Pancreas (tissue), 10 donors: ENCODE data around the gene CDKAL1. TPM values are rescaled to one million over a fixed set of nuclear protein-coding genes. Genes with fewer than 3 reads are reported as not detected.

Source experiments
- ATAC-seq, 4 donors: fragments of 200-7000 bp; cut with Tn5 transposase; one replicate each; pipeline versions ENCODE4 v1.8.0 to v1.9.1; 2020; ENCODE audit warnings: mild to moderate bottlenecking in 4 of 4, moderate library complexity in 4 of 4
- DNase-seq, 6 donors: peaks; one replicate each; pipeline ENCODE4 v3.0.0-alpha.2; 2020
- FAIRE-seq: peaks from 2 replicates; lab custom pipeline; 2012; peaks lifted over from hg19 to GRCh38; lab: Jason Lieb, UNC
- H3K27ac ChIP-seq, 4 donors: fragments of 200-600 bp; sonication (generic); 1 replicate in 3 of 4; 2 replicates in 1 of 4; pipeline versions ENCODE4 v1.5.0 to v1.8.0; 2020
- H3K27me3 ChIP-seq, 4 donors: fragments of 200-600 bp; one replicate each; pipeline ENCODE4 v1.8.0; 2021
- H3K36me3 ChIP-seq, 3 donors: fragments of 200-600 bp; sonication (generic) in 1 of 3; one replicate each; pipeline versions ENCODE4 v1.5.0 to v1.8.0; 2020 to 2021
- H3K4me1 ChIP-seq, 3 donors: fragments of 200-600 bp; one replicate each; pipeline ENCODE4 v1.8.0; 2021
- H3K4me3 ChIP-seq, 4 donors: fragments of 200-600 bp; sonication (generic) in 2 of 4; one replicate each; pipeline versions ENCODE4 v1.5.0 to v1.8.0; 2020 to 2021
- H3K9me3 ChIP-seq, 4 donors: fragments of 200-600 bp; one replicate each; pipeline ENCODE4 v1.8.0; 2021
- CTCF ChIP-seq, 4 donors: fragments of 200-600 bp; sonication (generic) in 3 of 4; IDR thresholded peaks; one replicate each; pipeline versions ENCODE4 v1.5.0 to v1.8.0; 2021; ENCODE audit warnings: antibody characterized with exemption in 4 of 4
- WGBS, 2 donors: extraction: QIAGEN DNeasy Blood & Tissue Kit; methylation state at CpG; one replicate each; pipeline ENCODE4 v1.1.7; 2013; 5-methylcytosine and 5-hydroxymethylcytosine counted together
- intact Hi-C, 3 donors: fragments of 100-400 bp; cut with DNase I; formaldehyde crosslinking; loops; one replicate each; pipeline versions ENCODE4 v1.11.1 to v1.14.2; 2022
- polyA plus RNA-seq, 2 donors: library from polyadenylated mRNA; stranded (reverse); fragments of 200-250 nt; gene quantifications; one replicate each; pipeline ENCODE4 v1.2.3, GENCODE V29; 2013
- total RNA-seq, 6 donors: library from RNA; stranded (reverse); fragmentation: NEBNext Ultra II Directional in 4 of 6; extraction: Animal tissue kit (Norgen Biotek cat#: 25700) in 4 of 6; gene quantifications; one replicate each; pipeline versions ENCODE4 v1.2.1 to v1.2.4, GENCODE V29; 2021 to 2023
- donor health status: healthy with polysubstance abuse.
- donor health status: DM: no; HTN: no; CAD: no; lungs with moderate emphysema.
- donor health status: DM: no; HTN: no; CAD: no.
- donor health status: control.
- donor health status: control.
- donor health status: Bipolar disorder and iron deficiency.
- donor health status: DM: yes; HTN: yes; CAD: no.
- donor health status: DM: no; HTN: no; CAD: no.
- donor health status: DM: no; HTN: no; CAD: no.
- donor health status: DM: yes; HTN: yes; CAD: no.

Gene CDKAL1
- total and polyA plus RNA-seq, 8 donors: 3.3 to 11.7 (median 8.2) TPM

- DNase-seq: no peak
- ATAC-seq: no peak
- intact Hi-C loops: no loop called here
- Histone ChIP-seq H3K9me3 (no peaks in the 10 kb centered on the region), H3K36me3 (no peaks in the 10 kb centered on the region), H3K4me3 (no peak overlapping the region), H3K4me1 (no peaks in the 10 kb centered on the region), H3K27me3 (no peaks in the 10 kb centered on the region), H3K27ac (no peak overlapping the region)
- no peak for FAIRE-seq
- TF ChIP-seq CTCF (IDR thresholded peaks at IDR 0.05): no peak
- WGBS, 2 donors: 96 to 98% methylated on average over 5 of the region's 5 CpGs
Observed at GRCh38 chr6:20983961-20984360, 449.7 kb downstream of the CDKAL1 start.

- WGBS, 2 donors: 89 to 96% methylated on average over 1 of the region's 1 CpG
- intact Hi-C loops: no loop called here
- DNase-seq (no peak), ATAC-seq (no peak), FAIRE-seq (no peak)
- Histone ChIP-seq H3K4me3 (no peak overlapping the region), H3K27ac (no peak overlapping the region), H3K36me3 (no peaks in the 10 kb centered on the region), H3K27me3 (no peaks in the 10 kb centered on the region), H3K4me1 (no peaks in the 10 kb centered on the region), H3K9me3 (no peaks in the 10 kb centered on the region)
- TF ChIP-seq CTCF (IDR thresholded peaks at IDR 0.05): no peak
Observed at GRCh38 chr6:20985821-20986220, 451.6 kb downstream of the CDKAL1 start.

GRCh38 chr6:20991910-20992309 is 457.7 kb downstream of the CDKAL1 start:
- H3K9me3 ChIP-seq: no peaks in the 10 kb centered on the region
- H3K4me1 ChIP-seq: no peaks in the 10 kb centered on the region
- no peak overlapping the region for H3K4me3 ChIP-seq
- 82 to 94% methylated on average over 2 of the region's 2 CpGs for WGBS, 2 donors
- H3K36me3 ChIP-seq: no peaks in the 10 kb centered on the region
- no peak overlapping the region for H3K27ac ChIP-seq
- H3K27me3 ChIP-seq: no peaks in the 10 kb centered on the region
- FAIRE-seq: no peak
- no peak for DNase-seq
- no peak for ATAC-seq
- intact Hi-C loops: no loop called here
- no peak for TF ChIP-seq CTCF (IDR thresholded peaks at IDR 0.05)

- FAIRE-seq (no peak), DNase-seq (no peak), ATAC-seq (no peak)
- Histone ChIP-seq H3K36me3 (no peaks in the 10 kb centered on the region), H3K27ac (no peak overlapping the region), H3K9me3 (no peaks in the 10 kb centered on the region), H3K4me1 (no peaks in the 10 kb centered on the region), H3K4me3 (no peak overlapping the region), H3K27me3 (no peaks in the 10 kb centered on the region)
- TF ChIP-seq CTCF (IDR thresholded peaks at IDR 0.05): no peak
- 75 to 77% methylated on average over 4 of the region's 4 CpGs for WGBS, 2 donors
- intact Hi-C loops: no loop called here
Observed at GRCh38 chr6:20996099-20996498, 461.8 kb downstream of the CDKAL1 start.

- intact Hi-C loops: no loop called here
- FAIRE-seq: no peak
- no peak overlapping the region for H3K4me3 ChIP-seq
- ATAC-seq: no peak
- no peak for TF ChIP-seq CTCF (IDR thresholded peaks at IDR 0.05)
- no peaks in the 10 kb centered on the region for H3K9me3 ChIP-seq
- H3K4me1 ChIP-seq: no peaks in the 10 kb centered on the region
- no peaks in the 10 kb centered on the region for H3K27me3 ChIP-seq
- WGBS, 2 donors: 77 to 80% methylated on average over 3 of the region's 3 CpGs
- no peak overlapping the region for H3K27ac ChIP-seq
- DNase-seq: no peak
- no peaks in the 10 kb centered on the region for H3K36me3 ChIP-seq
Observed at GRCh38 chr6:20997143-20997769, 463.0 kb downstream of the CDKAL1 start.
